HG03175 (cell line): Measurements from ENCODE around the gene CSF3R.

Experiments used
- ATAC-seq: cut with Tn5 transposase; IDR thresholded peaks from one replicate; pipeline ENCODE4 v1.9.1; 2021; ENCODE audit warnings: mild to moderate bottlenecking, moderate library complexity; ENCODE audit not compliant: unreplicated experiment

CSF3R gene

DNA sequence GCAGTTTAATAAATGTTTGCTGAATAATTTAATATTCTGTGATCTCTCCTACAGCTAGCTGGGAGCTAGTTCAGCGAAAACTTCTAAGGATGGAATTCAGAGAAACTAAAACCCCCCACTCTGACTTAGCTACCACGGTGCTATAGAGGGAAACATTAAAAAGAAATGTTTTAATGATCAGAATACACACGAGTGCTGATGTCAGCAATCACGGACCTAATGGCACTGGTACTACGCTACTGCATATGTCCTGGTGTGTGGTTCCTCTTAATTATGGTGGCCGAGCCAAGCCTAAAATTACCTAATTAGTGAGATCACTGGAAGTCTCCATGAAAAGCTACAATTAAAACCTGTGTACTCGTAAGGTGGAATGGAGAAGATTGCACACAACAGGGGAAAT lies 61.1 kb downstream of the CSF3R start:
- no peak for ATAC-seq

DNA sequence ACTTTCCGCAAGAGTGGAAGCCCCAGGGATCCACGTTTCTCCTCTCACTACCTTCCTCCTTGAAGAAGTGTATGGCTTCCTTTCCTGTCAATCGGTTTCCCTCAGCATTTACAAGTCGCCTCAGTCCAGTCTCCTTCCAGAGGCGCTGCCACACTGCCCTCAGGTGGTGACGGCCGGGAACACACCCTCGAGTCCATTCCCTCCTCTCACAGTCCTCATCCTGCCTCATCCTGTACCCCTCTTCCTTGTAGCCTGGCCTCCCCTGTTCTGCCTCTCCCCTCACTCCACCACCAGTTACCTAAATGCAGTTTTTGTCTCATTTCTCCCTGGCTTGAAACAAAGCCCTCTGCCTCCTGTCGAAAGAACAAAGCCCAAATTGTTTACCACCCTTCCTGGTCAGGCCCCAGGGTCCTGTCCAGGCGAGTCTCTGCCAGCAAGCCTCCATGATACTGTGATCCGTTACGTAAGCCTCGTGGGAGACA lies 61.8 kb downstream of the CSF3R start:
- ATAC-seq: peak; percentile 74

DNA sequence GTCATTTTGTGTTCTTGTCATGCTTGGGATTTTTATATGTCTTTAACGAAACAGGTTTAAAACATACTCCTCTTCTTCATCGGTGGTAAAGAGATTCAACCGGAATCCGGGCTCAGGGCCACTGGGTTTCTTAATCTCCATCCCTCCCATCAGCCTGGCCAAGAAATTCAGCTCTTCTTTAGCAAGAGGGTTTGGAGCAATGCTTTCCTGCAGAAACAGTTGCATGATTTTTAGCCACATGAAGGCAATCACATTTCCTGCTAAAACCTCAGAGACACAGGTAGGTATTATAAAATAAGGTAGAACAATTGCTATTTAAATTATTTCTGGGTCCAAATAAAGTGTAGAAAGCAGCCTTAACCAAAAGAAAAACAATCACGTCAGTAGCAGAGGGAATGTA lies 62.3 kb downstream of the CSF3R start:
- ATAC-seq: no peak

DNA sequence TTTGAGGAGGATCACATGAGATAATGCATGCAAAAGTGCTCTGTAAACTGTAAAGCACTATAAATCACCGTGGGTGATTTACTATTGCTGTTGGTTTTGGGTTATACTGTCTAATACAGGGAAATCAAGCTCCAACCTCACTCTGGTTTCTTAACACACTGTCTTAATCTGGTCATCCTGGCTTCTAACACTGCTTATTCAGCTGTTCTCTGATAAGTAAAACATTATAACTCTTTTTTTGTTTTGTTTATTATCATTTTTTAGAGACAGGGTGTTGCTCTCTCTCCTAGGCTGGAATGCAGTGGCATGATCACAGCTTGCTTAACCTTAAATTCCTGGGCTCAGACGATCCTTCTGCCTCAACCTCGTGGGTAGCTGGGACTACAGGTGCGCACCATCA lies 63.1 kb downstream of the CSF3R start:
- ATAC-seq: no peak

DNA sequence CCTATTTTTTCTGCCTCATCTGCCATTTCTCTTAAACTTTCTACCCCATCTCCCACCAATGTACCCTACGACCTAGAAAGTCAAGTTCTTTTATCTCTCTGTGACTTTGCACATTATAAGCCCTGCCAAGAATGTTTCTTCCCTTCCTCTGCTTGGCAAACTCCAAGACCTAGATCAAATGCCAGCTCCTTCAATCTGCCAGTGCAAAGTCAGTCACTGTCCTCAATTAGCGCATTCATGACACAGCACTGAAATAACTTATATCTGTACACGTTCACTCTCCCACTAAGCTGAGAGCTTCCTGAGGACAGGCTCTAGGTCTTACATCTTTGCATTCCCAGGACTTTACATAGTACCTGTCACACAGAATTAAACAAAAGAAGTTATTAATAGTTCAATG lies 63.6 kb downstream of the CSF3R start:
- ATAC-seq: no peak

DNA sequence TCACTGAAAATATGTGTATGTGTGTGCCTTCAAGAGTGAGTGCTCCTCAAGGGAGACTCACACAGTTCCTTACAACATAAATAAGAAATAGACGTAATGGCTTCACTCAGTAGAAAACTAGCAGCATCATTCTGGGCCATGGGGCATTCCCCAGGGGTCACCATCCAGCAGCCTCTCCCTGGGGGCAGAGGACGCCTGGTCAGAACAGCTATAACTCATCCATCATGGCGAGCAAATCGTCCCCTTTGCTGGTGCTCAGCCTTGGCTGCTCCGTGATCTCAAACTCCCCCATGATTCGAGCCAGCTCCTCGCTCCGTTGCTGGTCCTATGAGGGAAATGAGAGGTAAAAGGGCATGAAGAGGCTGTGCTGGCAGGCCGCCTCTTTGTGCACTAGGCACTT lies 64.8 kb downstream of the CSF3R start:
- no peak for ATAC-seq
